GM23338 (cell line): ENCODE measurements around the gene BAG2. TPM values are rescaled to one million over a fixed set of nuclear protein-coding genes. Genes with fewer than 3 reads are reported as not detected.

Source experiments
- ATAC-seq: fragments of 200-7000 bp; cut with Tn5 transposase; 3 replicates; pipeline ENCODE4 v1.9.1; 2020
- DNase-seq: peaks from one replicate; pipeline ENCODE4 v3.0.0-alpha.2; 2015; ENCODE audit warnings: low spot score
- H2AFZ ChIP-seq: fragments of 200-600 bp; sonication (generic); 2 replicates; pipeline ENCODE4 v1.8.0; 2016; ENCODE audit warnings: antibody characterized with exemption, mild to moderate bottlenecking, moderate library complexity
- H3F3A ChIP-seq: fragments of 200-600 bp; sonication (generic); replicated peaks from 2 replicates; pipeline ENCODE4 v1.8.0; 2017; ENCODE audit warnings: antibody characterized with exemption, mixed run types, low read depth
- H3K27ac ChIP-seq: fragments of 200-600 bp; sonication (generic); 2 replicates; pipeline ENCODE4 v1.6.1; 2016; ENCODE audit warnings: low read depth
- H3K27me3 ChIP-seq: fragments of 200-600 bp; sonication (generic); 2 replicates; pipeline ENCODE4 v1.8.0; 2016; ENCODE audit warnings: mild to moderate bottlenecking, mixed run types, moderate library complexity; ENCODE audit not compliant: insufficient read depth
- H3K36me3 ChIP-seq: fragments of 200-600 bp; sonication (generic); 2 replicates; pipeline ENCODE4 v1.8.0; 2016; ENCODE audit warnings: mild to moderate bottlenecking; ENCODE audit not compliant: insufficient read depth
- H3K4me1 ChIP-seq: fragments of 200-600 bp; sonication (generic); 2 replicates; pipeline ENCODE4 v1.8.0; 2016; ENCODE audit warnings: mild to moderate bottlenecking, moderate library complexity; ENCODE audit not compliant: insufficient read depth
- H3K4me2 ChIP-seq: fragments of 200-600 bp; sonication (generic); 2 replicates; pipeline ENCODE4 v1.7.1; 2017; ENCODE audit warnings: mixed run types
- H3K4me3 ChIP-seq: fragments of 200-600 bp; sonication (generic); 2 replicates; pipeline ENCODE4 v1.6.1; 2016; ENCODE audit warnings: mixed run types
- H3K79me2 ChIP-seq: fragments of 200-600 bp; sonication (generic); replicated peaks from 2 replicates; pipeline ENCODE4 v1.8.0; 2017; ENCODE audit warnings: mild to moderate bottlenecking; ENCODE audit not compliant: insufficient read depth
- H3K9me2 ChIP-seq: fragments of 200-600 bp; sonication (generic); 2 replicates; pipeline ENCODE4 v1.8.0; 2017; ENCODE audit not compliant: insufficient read depth
- H4K20me1 ChIP-seq: fragments of 200-600 bp; sonication (generic); replicated peaks from 2 replicates; pipeline ENCODE4 v1.8.0; 2017; ENCODE audit warnings: mild to moderate bottlenecking; ENCODE audit not compliant: insufficient read depth
- H3K27ac Mint-ChIP-seq: 2 replicates; pipeline ENCODE4 v1.8.0; 2020; ENCODE audit warnings: inconsistent platforms, mild to moderate bottlenecking, moderate library complexity, mixed read lengths
- H3K27me3 Mint-ChIP-seq: 3 replicates; pipeline ENCODE4 v1.8.0; 2022; ENCODE audit warnings: low read depth, mild to moderate bottlenecking, moderate library complexity, mixed read lengths, inconsistent platforms; ENCODE audit not compliant: insufficient read depth, poor library complexity
- H3K36me3 Mint-ChIP-seq: 3 replicates; pipeline ENCODE4 v1.8.0; 2021; ENCODE audit warnings: low read depth, mild to moderate bottlenecking, inconsistent platforms, moderate library complexity, mixed read lengths
- H3K4me1 Mint-ChIP-seq: 3 replicates; pipeline ENCODE4 v1.8.0; 2020; ENCODE audit warnings: mild to moderate bottlenecking, inconsistent platforms, mixed read lengths
- H3K4me3 Mint-ChIP-seq: 3 replicates; pipeline ENCODE4 v1.8.0; 2021; ENCODE audit warnings: moderate library complexity, mild to moderate bottlenecking, inconsistent platforms, mixed read lengths
- H3K9me3 Mint-ChIP-seq: 3 replicates; pipeline ENCODE4 v1.8.0; 2020; ENCODE audit warnings: moderate library complexity, mild to moderate bottlenecking, inconsistent platforms, mixed read lengths
- CREB1 ChIP-seq: fragments of 250-450 bp; sonication (Bioruptor Pico); IDR thresholded peaks from 2 replicates; pipeline ENCODE4 v1.5.0; 2020; ENCODE audit warnings: low read depth, mild to moderate bottlenecking, moderate library complexity
- CTCF ChIP-seq, 2 experiments: fragments of 200-600 bp in 1 of 2; sonication (generic) in 1 of 2; conservative IDR thresholded peaks; 2 replicates each; pipeline versions ENCODE4 v1.5.1 to v1.6.1; 2016 to 2017; ENCODE audit warnings: antibody characterized with exemption in 2 of 2, low read depth in 2 of 2, mild to moderate bottlenecking in 2 of 2, moderate library complexity in 1 of 2
- EZH2 ChIP-seq: fragments of 200-600 bp; sonication (generic); IDR thresholded peaks from one replicate; pipeline ENCODE4 v1.8.0; 2017; ENCODE audit warnings: antibody characterized with exemption, mild to moderate bottlenecking, low read depth; ENCODE audit not compliant: unreplicated experiment
- EZH2phosphoT487 ChIP-seq: fragments of 200-600 bp; sonication (generic); IDR thresholded peaks from one replicate; pipeline ENCODE4 v1.8.1; 2018; ENCODE audit warnings: antibody characterized with exemption; ENCODE audit not compliant: unreplicated experiment
- JUNB ChIP-seq: IDR thresholded peaks from one replicate; pipeline ENCODE4 v1.6.1; 2016; ENCODE audit warnings: antibody characterized with exemption; ENCODE audit not compliant: unreplicated experiment
- NANOG ChIP-seq: IDR thresholded peaks from 2 replicates; pipeline ENCODE4 v1.6.1; 2016; ENCODE audit warnings: antibody characterized with exemption, borderline replicate concordance
- POLR2AphosphoS5 ChIP-seq: IDR thresholded peaks from 2 replicates; pipeline ENCODE4 v1.6.1; 2016; ENCODE audit warnings: antibody characterized with exemption, low read depth
- REST ChIP-seq: IDR thresholded peaks from one replicate; pipeline ENCODE4 v1.6.1; 2018; ENCODE audit warnings: antibody characterized with exemption; ENCODE audit not compliant: unreplicated experiment
- STAT1 ChIP-seq: IDR thresholded peaks from one replicate; pipeline ENCODE4 v1.6.1; 2016; ENCODE audit warnings: antibody characterized with exemption; ENCODE audit not compliant: unreplicated experiment
- ZNF114 ChIP-seq: fragments of 250-450 bp; sonication (Bioruptor Pico); IDR thresholded peaks from 2 replicates; pipeline ENCODE4 v1.5.0; 2020; ENCODE audit warnings: mild to moderate bottlenecking, moderate library complexity
- ZNF331 ChIP-seq: fragments of 250-450 bp; sonication (Bioruptor Pico); IDR thresholded peaks from 2 replicates; pipeline ENCODE4 v1.5.0; 2020; ENCODE audit warnings: low read depth, mild to moderate bottlenecking, moderate library complexity
- ZNF462 ChIP-seq: fragments of 250-450 bp; sonication (Bioruptor Pico); IDR thresholded peaks from 2 replicates; pipeline ENCODE4 v1.5.0; 2020; ENCODE audit warnings: mild to moderate bottlenecking, moderate library complexity
- polyA plus RNA-seq: library from polyadenylated mRNA; unstranded; fragments of >200 nt; fragmentation: Nextera tagmentation; extraction: Ambion mirVana; gene quantifications from 2 replicates; pipeline ENCODE4 v1.2.1, GENCODE V29; 2016
- total RNA-seq: library from RNA; depleted of rRNA; stranded (reverse); fragments of >200 nt; shearing (Covaris generic); gene quantifications from 2 replicates; pipeline ENCODE4 v1.2.3, GENCODE V29; 2014
- TF ChIP-seq, protein P1 (sequence below): IDR thresholded peaks from 2 replicates; pipeline ENCODE4 v1.6.1; 2016; ENCODE audit warnings: antibody characterized with exemption

BAG2 gene
- total and polyA plus RNA-seq, 2 experiments from 2014 or later = 8.5 to 9.5 TPM

DNA sequence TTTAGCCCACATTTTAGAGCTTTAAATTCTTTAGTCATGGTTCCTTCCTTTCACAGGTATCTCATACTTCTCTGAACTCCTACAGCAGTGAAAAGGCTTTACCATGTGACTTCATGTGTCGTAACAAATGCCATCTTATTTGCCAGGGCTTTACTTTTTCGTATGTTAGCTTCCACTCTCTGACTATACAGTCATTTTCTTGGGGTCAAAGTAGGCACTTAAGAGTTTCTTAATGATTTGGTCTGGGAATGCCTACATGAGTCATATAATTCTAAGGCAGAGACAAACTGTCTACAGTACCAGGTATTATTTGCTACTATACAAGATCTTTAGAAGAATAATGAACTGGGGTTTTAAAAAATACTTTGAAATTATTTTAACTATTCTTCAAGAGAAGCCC lies 35.0 kb downstream of the BAG2 start:
- Histone ChIP-seq H3F3A (no peaks in the 10 kb centered on the region), H3K79me2 (peaks cover 49% of the 10 kb centered on the region), H3K27ac (no peak overlapping the region), H3K36me3 (no peaks in the 10 kb centered on the region), H3K4me2 (no peak overlapping the region), H3K9me2 (no peaks in the 10 kb centered on the region), H3K4me3 (no peak overlapping the region), H2AFZ (no peak overlapping the region), H3K4me1 (no peaks in the 10 kb centered on the region; the same call in none of the 2 replicates), H4K20me1 (peaks cover 17% of the 10 kb centered on the region), H3K27me3 (no peaks in the 10 kb centered on the region)
- Mint-ChIP-seq H3K27me3 (no peaks in the 10 kb centered on the region), H3K9me3 (no peaks in the 10 kb centered on the region), H3K4me3 (no peak overlapping the region), H3K4me1 (peaks cover 17% of the 10 kb centered on the region), H3K36me3 (no peaks in the 10 kb centered on the region), H3K27ac (no peak overlapping the region)
- no peak for DNase-seq
- ATAC-seq = no peak
- TF ChIP-seq CTCF (conservative IDR thresholded peaks at IDR 0.05; ENCODE audit: low read depth in 2 of 2) (no peak), ZNF462 (CRISPR knock-in tag) (no peak), STAT1 (no peak), ZNF114 (no peak), EZH2 (no peak), ZNF331 (CRISPR knock-in tag) (no peak), EZH2phosphoT487 (no peak), NANOG (no peak), CREB1 (CRISPR knock-in tag) (no peak), REST (no peak), JUNB (no peak), POLR2AphosphoS5 (no peak)
- TF ChIP-seq, protein P1, sequence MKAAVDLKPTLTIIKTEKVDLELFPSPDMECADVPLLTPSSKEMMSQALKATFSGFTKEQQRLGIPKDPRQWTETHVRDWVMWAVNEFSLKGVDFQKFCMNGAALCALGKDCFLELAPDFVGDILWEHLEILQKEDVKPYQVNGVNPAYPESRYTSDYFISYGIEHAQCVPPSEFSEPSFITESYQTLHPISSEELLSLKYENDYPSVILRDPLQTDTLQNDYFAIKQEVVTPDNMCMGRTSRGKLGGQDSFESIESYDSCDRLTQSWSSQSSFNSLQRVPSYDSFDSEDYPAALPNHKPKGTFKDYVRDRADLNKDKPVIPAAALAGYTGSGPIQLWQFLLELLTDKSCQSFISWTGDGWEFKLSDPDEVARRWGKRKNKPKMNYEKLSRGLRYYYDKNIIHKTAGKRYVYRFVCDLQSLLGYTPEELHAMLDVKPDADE = no peak
